RPMI7951 (cell line): Measurements from ENCODE around the gene HOXC10. TPM values are rescaled to one million over a fixed set of nuclear protein-coding genes. Genes with fewer than 3 reads are reported as not detected.

Source experiments
- DNase-seq: peaks from one replicate; pipeline ENCODE4 v3.0.0-alpha.2; 2012; ENCODE audit warnings: low read depth
- total RNA-seq: library from RNA; depleted of rRNA; stranded (reverse); fragments of >200 nt; shearing (Covaris generic); gene quantifications from 2 replicates; pipeline ENCODE4 v1.2.3, GENCODE V29; 2014

HOXC10 gene
- total RNA-seq, 1 experiment from 2014 or later: 4.0 TPM

DNA sequence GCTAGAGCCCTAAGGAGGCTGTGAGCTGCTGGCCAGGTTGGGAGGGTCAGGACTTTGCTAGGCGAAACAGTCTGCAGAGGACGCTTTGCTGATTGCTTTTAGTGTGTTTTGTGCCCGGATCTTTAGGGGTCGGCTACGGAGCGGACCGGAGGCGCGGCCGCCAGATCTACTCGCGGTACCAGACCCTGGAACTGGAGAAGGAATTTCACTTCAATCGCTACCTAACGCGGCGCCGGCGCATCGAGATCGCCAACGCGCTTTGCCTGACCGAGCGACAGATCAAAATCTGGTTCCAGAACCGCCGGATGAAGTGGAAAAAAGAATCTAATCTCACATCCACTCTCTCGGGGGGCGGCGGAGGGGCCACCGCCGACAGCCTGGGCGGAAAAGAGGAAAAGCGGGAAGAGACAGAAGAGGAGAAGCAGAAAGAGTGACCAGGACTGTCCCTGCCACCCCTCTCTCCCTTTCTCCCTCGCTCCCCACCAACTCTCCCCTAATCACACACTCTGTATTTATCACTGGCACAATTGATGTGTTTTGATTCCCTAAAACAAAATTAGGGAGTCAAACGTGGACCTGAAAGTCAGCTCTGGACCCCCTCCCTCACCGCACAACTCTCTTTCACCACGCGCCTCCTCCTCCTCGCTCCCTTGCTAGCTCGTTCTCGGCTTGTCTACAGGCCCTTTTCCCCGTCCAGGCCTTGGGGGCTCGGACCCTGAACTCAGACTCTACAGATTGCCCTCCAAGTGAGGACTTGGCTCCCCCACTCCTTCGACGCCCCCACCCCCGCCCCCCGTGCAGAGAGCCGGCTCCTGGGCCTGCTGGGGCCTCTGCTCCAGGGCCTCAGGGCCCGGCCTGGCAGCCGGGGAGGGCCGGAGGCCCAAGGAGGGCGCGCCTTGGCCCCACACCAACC, 44.8 kb downstream of the HOXC10 start:
- DNase-seq: no peak

GRCh38 chr12:54030442-54030801, 45.5 kb downstream of the HOXC10 start:
- DNase-seq: no peak

DNA sequence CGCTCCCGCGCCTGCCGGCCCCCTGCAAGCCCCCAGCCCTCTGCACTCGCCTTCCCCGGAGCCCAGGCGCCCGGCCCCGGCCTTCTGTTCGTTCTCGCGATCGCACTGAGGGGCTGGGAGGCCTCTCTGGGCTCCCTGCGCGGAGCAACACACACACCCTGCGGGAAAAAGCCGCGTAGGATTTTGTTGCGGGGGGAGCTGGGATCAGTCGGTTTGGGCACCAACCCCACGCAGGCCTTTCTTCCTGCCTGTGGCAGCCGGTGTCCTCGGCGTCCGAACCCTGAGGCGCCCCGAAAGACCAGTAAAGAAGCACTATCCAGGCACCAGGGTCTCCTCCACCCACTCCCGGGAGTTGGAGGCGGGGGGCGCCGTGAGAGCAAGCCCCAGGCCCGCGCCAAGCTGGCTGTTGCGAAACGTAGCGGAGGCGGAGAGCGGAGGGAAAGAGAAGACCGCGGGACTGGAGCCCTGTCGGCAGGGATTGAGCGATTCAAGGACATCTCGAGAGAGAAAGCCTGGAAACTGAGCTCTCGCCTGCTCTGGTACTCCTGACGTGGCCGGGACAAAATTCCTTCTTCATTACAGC, 46.0 kb downstream of the HOXC10 start:
- no peak for DNase-seq

DNA sequence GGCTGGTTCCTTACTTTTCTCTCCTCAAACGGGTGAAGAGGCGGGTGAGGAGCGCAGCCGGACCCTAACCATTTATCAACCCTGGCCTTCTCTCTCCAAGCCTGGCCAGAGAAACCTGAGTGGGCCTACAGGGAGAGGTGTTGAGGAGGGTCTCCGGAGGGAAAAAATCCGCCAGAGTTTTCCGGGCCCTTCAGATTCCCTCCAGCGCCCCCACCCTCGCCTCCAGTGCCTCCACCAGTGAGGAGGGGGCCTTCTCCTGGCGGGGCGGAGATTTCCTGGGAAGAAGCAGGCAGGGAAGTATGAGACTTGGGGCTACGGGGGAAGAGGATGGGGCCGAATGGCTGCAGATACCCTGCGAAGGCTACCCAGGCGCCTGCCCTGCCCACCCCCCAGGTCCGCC, 46.5 kb downstream of the HOXC10 start:
- no peak for DNase-seq

- no peak for DNase-seq
Measured at GRCh38 chr12:54032086-54032619, 47.2 kb downstream of the HOXC10 start.

DNA sequence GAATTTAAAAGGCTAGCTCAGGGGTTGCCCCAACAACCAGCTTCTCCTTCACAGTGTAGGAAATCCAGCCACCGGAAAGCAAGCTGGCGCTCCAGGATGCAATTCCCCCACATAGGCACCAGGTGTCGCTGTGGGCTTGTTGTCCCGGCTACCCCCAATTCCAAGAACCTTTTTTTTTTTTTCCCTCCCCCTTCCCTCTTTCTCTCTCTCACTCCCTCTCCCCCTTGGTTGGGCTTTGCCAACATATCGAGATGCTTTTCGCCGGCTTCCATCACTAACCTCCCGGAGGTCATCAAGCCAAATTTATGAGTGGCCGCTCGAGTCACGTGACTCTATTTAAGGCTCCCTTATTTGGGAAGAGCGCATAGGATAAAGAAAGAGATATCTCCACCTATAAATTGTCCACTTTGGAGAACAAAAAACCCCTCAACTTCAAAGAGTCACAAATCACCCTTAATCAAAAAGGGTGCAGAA, 47.7 kb downstream of the HOXC10 start, which contains the start of gene HOXC5:
Gene HOXC5 (plus strand): TSS at position 424 of the 474 bp plus-strand sequence. CDS start 73 bp downstream, outside the sequence.
- DNase-seq: peak; percentile 83

- peak; percentile 64 for DNase-seq
Measured at GRCh38 chr12:54033106-54033979, 48.4 kb downstream of the HOXC10 start.

GRCh38 chr12:54033980-54034784, 49.2 kb downstream of the HOXC10 start:
- peak; percentile 76 for DNase-seq

- no peak for DNase-seq
Measured at GRCh38 chr12:54034785-54035310, 49.9 kb downstream of the HOXC10 start.

- DNase-seq: no peak
Measured at GRCh38 chr12:54035568-54036264, 50.8 kb downstream of the HOXC10 start.

- DNase-seq: peak; percentile 57
Measured at GRCh38 chr12:54036620-54037359, 51.8 kb downstream of the HOXC10 start.

GRCh38 chr12:54037360-54038283, 52.7 kb downstream of the HOXC10 start:
- DNase-seq: no peak

DNA sequence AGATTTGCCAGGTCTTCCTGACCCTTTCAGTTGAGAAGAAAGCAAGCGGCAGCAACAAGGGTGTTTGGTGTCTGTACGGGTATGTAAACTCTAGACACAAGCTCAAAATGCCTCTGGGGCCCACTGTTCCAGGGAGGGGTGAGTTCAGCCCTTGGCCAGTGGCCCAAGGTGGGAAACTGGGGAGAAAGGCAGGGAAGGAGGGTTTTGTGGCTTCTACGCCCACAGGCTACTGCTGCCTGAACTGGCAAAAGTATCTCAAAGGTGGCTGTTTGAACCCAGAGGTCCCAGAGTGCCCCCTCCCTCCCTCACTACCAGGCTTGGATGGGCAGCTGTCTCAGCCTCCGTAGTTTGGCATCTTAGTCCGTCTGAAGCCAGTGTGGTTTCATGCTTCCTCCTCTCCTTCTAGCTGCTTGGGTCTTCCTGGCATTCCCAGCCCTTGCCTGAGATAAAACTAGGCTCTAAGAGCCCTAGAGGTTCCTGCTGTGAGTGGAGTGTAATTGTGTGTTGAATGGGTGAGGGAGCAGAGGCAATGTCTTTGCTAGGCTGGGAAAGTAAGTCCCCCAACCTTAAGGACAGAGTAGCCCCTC, 53.4 kb downstream of the HOXC10 start:
- no peak for DNase-seq

DNA sequence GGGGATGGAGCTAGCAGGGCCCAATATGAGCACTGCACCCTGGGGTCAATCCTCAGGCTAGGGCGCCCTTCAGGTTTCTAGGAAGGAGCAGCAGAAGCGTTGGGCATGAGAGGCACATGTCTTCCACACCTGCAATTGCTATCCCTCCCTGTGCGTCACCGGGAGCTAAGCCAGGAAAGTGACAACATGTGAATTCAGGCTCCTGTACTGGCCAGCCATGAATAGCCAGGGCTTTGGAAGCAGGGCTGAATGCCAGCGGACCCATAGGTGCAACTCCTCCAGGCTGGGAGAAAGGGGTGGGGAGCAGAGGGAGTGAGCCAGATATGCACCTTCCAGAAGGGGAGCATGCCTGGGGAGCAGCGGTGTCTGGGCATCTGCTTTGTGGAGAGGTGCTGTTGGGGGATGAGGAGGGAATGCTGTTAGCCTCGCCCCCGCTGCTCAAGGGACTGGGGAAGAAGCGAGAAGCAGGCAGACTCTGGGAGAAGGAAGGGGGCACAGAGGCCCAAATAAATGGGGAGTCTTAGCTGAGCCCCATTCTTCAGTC, 54.0 kb downstream of the HOXC10 start:
- no peak for DNase-seq

GRCh38 chr12:54039417-54040147, 54.6 kb downstream of the HOXC10 start:
- DNase-seq: no peak
